Activated CD8-positive, alpha-beta memory T cell treated with anti-CD3 and anti-CD28 coated beads, Interleukin-2, amount 50 U/mL, for 4 hours (primary cell): Measurements from ENCODE around the gene BCL7C.
A peak's percentile ranks its signal among the peaks of the same experiment; 100 is the strongest.
"Not testable (repeated sequence)": the region's sequence is repeated elsewhere in the genome, so short reads cannot be mapped to it uniquely, and the experiment has no call there.

Source experiments
- DNase-seq: peaks from one replicate; pipeline ENCODE4 v3.0.0-alpha.2; 2020

The BCL7C gene

DNA sequence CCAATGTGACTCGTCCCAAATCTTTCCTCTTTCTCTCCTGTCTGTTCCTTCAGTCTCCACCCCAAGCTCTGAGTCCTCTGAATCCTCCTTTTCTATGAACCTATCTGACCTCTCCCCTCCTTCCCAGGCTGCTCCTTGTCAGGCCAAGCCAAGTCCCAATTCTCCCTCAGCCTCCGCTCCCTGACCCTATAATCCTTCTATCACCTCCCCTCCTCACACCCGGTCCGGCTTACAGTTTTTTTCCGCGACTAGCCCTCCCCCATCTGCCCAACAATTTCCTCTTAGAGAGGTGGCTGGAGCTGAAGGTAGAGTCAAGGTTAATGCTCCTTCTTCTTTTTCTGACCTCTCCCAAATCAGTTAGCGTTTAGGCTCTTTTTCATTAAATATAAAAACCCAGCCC, 33.1 kb downstream of the BCL7C start:
- not testable (repeated sequence) for DNase-seq

DNA sequence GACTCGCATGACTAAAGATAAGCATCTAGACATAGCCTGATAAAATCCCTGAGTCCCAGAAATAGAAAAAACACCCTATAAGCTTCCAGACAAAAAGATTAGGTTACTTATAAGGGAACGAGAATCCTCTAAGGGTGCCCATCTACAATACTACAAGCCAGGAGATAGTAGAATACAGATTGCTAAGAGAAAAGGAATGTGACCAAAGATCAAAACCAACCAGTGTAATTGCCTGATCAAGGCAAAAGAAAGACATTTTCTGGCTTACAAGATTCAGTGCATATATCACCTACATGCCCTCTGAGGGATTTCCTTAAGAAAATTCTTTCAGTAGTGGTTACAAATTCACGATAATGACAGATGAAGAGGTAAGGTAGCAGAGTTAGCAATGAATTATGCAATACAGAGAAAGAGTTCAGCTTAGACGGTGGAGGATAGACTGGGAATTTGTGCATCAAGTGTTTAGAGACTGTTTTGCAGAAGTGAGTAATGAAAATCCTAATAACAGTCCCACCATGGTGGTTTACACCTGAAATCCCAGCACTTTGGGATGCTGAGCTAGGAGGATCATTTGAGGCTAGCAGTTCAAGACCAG, 35.0 kb downstream of the BCL7C start:
- no peak for DNase-seq

DNA sequence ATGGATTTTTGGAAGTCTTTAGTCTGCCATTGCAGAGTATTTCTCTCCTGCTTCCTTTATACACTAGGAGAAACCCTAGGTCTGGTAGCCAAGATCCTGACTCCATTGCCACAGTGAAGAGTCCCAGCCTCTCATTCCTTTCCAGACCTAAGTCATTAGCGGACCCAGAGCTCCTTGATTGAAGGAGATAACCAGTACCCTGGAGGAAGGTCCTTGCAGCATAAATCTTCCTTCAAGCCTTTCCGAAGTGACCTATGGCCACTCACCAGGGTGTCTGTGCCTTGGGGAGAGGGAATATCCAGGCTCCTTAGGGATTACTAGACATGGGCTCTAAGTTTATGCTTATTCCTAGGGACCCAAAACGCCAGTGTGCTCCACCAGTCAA, 35.8 kb downstream of the BCL7C start:
- no peak for DNase-seq

DNA sequence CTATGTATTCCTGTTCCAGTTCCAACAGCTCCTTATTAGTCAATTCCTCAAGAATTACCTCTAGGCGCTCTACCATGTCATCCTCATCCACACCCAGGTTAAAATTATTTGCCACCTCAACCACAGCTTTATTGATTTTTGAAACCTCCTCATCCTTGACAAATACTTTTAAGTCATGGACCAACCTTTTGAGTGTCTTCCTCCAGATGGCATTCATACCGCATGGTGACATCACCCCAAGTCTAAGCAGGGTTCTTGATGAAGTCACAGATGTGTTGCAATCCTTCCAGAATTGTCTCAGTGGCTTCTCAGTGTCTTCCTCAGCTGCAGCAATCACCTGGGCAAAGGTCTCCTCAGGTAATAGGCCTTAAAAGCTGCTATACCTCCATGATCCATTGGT, 40.1 kb downstream of the BCL7C start:
- no peak for DNase-seq

DNA sequence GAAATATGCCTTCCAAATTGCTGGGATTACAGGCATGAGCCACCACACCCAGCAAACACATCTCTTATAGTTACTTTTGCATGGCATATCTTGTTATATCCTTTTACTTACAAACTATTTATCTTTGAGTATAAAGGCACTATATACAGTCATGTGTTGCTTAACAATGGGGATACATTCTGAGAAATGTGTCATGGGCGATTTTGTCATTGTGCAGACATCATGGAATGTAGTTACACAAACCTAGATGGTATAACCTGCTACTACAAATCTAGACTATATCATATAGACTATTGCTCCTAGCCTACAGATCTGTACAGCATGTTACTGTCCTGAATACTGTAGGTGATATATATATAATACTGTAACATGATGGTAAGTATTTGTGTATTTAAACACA, 43.6 kb downstream of the BCL7C start:
- no peak for DNase-seq

DNA sequence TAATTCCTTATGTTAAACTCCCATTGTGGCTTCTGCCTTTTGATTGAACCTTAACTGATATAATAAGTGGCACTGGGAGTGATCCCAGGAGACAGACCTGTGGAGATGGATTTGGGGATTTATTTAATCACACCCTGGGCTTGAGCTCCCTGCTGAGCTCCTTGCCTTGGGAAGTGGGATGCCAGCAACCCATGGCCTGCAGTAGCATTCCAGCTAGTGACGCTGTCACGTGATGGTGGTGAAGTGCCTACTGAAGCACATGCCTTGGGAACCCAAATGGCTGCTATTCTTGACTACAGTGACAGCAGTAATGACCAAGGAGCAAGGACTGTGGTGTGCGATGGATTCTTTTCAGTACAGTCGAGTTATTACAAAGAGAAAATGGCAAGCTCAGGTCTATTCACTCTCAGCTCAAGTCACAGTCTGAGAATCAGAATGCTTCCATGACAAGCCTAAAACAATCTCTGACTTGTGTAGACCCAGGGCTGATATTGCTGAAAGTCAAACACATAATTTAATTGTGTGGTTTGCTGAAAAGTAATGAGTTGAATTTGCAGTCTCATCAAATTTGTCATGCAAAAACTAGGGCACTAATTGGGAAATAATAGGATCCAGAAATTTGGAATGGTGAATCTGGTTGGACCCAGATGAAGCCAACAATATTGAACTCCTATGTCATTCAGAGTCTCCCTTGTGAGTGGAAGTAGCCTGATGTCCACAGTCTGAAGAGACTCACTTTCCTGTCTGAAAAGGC, 47.1 kb downstream of the BCL7C start:
- DNase-seq: no peak

DNA sequence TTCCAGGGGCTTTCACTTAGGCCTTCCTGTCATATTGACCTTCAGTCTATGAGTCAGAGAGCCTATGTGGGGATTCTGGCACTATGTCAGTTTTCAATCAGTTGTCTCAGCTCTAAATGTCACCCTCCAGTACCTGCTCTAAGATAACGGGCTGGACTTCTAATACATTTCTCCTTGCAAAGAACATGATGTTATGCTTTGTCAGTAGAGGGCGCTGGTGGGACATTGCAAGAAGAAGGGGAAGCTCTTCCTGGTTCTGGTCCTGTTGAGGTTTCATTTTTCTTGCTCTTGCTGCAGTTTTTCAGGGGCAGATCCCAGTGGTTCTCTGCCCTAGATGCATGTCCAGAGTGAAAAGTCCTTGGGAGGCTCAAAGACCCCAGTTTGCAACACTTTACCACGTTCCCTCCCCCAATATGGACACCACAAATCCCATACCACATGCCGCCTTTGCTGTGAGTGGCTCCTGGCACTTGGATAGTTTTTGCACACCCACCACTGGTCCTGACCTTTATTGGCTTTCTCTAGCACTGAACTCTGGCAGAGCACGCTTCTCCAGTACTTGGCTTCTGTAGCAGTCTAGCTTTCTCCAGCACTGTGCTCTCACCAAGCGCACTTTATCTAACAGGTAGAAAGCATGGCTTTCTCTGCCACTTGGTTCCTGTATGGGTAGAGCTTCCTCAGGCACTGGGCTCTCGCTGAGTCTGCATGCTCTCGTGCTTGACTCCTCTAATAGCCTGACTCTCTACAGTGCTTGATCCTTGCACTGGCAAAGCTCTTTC, 49.0 kb downstream of the BCL7C start:
- peak; percentile 75 for DNase-seq

DNA sequence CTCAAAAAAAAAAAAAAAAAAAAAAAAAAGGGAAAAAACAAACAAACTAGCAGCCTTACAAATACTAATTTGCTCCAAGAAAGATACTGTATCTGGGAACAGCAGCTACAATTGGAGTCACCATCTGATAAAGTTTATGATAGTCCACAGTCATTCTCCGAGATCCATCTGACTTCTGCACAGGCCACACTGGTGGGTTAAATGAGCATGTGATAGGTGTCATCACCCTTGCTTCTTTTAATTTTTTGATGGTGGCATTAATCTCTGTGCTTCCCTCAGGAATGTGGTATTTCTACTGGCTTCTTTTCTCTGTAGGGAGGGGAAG, 49.6 kb downstream of the BCL7C start:
- no peak for DNase-seq

DNA sequence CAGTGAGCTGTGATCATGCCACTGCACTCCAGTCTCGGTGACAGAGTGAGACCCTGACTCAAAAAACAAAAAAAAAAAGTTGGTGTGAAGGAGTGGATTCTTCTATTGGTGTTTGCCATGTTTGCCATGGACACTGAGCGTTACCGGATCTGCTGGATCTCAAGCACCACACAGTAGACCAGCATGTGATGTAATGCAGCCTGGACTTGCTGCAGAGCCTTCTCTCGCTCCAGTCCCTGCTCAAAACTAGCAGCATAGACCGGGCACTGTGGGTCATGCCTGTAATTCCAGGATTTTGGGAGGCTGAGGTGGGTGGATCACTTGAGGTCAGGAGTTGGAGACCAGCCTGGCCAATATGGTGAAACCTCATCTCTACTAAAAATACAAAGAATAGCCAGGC, 50.4 kb downstream of the BCL7C start:
- DNase-seq: no peak

DNA sequence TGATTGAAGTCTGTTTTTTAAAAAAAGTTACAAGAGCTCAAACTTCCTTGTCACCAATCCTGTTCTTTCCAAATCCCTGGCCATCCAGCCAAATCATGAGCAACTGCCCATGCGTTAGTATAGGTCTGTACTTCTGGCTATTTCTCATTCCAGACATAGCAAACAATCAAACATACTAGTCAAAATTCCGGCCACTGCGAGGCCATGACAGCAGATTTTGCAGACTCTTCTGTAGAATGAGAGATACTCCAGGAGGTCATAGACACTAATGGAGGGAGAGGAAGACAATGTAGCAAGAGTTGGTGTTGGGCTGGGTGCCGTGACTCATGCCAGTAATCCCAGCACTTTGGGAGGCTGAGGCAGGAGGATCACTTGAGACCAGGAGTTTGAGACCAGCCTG, 50.9 kb downstream of the BCL7C start:
- no peak for DNase-seq

DNA sequence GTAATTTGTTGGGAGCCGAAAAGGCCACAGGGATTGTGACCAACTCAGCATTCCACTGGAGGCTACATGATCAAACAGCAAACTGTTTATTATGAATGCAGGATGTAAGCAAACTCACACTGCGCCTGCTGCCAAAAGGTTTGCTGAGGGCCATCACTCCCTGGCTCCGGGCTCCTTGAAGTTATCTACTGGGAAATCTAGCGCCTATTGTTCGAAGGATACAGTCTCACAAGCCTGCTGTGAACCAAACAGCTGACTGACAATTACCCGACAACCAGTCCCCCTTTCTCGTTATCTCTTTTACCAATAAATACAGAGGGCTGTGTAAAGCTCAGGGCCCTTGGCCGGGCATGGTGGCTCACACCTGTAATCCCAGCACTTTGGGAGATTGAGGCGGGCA, 52.5 kb downstream of the BCL7C start:
- DNase-seq: no peak

DNA sequence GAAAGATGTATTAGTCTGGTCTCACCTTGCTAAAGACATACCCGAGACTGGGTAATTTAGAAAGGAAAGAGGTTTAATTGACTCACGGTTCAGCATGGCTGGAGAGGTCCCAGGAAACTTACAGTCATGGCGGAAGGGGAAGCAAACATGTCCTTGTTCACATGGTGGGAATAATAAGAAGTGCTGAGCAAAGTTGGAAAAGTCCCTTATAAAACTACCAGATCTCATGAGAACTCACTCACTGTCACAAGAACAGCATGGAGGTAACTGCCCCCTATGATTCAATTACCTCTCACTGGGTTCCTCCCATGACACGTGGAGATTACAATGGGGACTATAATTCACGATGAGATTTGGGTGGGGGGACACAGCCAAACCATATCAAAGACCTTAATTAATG, 53.3 kb downstream of the BCL7C start:
- DNase-seq: no peak

DNA sequence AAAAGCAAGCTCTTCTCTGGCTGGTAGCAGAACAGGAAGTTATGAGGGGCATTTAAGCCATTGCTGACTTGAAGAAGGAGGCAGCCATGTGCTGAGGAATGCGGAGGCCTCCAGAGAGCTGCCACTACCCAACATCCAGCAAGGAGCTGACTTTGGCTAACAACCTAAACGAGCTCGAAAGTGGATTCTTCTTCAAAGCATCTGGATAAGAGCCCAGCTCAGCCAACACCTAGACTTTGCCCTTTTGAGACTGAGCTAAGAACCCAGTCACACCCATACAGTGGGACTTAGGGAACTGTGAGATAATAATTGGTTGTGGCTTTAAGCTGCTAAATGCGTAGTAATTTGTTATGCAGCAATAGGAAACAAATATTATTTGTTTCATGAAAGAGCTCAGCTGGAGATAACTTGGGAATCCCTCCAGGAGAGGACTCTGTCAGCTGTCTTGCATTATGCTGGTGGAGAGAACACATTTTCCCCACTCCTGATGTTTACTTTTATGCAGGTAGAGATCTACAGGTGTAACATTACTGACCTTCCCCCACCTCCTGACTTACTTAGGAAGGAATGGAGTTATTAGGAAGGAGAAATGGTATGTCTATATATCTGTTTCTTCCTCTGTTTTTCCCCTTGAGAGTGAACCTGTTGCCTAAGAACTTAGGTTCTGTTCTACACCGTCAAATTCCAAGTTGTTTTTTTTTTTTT, 54.2 kb downstream of the BCL7C start:
- no peak for DNase-seq

DNA sequence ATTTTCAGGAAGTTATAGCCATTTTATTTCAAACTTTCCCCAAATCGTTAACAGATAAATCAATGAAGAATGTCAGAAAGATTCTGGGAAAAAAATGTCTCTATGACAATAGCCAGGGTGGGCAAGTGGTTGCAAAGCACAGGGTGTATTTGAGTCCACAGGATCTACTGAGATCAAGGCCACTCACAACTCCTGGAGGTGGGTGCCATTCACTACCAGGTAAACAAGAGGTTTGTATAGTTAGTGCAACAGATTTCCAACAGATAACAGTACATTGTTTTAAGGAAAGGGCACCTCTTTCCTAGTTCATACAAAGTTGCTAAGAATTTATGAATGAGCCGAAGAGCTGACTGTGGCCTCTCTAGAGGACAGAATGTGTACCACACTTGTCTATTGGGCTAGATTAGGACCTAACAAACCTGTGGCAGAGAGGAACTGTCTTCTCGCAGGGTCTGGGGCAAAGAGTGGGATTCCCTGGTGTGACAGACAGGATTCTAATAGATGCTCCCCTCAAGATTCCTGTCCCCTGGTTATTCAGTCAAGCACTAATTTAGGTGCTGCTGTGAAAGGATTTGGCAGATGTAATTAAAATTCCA, 54.9 kb downstream of the BCL7C start:
- DNase-seq: no peak

DNA sequence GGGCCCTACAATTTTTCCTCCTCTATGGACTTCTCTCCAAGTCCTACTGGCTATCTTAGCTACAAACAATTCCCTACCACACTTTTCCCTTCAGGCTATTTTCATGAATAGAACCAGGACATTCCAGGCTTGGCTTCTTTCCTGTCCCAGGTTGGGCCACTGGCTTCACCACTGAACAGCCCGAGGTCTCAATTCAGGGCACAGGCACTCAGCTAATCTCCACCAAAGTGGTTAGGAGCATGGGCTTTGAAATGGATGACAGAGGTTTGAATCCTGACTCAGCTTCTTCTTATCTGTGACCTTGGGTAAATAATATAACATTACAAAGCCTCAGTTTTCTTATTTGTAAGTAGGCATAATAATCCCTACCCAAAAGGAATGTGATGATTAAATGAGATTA, 56.0 kb downstream of the BCL7C start:
- DNase-seq: no peak
